ENCODE data around the gene OR10G8. TPM values are rescaled to one million over a fixed set of nuclear protein-coding genes. Genes with fewer than 3 reads are reported as not detected.

The OR10G8 gene
- total RNA-seq, 4 donors from 2014 or later = not detected

DNA sequence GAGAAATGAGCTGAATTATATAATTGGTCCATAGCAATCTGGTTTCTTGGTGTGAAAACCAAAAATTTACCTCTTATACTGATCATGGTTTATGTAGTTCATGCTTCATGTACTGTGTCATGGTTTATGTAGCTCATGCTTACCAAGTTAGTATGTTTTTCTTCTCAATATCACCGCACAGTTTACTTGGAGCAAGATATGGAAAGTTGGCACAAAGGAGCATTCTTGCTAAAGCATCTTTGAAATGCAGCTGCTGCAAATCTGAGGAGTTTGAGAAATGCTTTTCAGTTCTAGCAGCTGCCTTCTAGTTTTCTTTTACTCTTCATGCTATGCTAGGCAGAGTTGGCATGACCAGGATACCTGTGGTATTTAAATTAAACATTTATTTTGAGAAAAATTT is 10.1 kb downstream of the OR10G8 start:
- H3K4me1 ChIP-seq = no peaks in the 10 kb centered on the region
- H3K36me3 ChIP-seq = no peaks in the 10 kb centered on the region
- peaks cover 8% of the 10 kb centered on the region for H3K27me3 ChIP-seq
- no peak overlapping the region for H3K27ac ChIP-seq
- TF ChIP-seq, protein P1, sequence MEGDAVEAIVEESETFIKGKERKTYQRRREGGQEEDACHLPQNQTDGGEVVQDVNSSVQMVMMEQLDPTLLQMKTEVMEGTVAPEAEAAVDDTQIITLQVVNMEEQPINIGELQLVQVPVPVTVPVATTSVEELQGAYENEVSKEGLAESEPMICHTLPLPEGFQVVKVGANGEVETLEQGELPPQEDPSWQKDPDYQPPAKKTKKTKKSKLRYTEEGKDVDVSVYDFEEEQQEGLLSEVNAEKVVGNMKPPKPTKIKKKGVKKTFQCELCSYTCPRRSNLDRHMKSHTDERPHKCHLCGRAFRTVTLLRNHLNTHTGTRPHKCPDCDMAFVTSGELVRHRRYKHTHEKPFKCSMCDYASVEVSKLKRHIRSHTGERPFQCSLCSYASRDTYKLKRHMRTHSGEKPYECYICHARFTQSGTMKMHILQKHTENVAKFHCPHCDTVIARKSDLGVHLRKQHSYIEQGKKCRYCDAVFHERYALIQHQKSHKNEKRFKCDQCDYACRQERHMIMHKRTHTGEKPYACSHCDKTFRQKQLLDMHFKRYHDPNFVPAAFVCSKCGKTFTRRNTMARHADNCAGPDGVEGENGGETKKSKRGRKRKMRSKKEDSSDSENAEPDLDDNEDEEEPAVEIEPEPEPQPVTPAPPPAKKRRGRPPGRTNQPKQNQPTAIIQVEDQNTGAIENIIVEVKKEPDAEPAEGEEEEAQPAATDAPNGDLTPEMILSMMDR (IDR thresholded peaks at IDR 0.05) = no peak
- TF ChIP-seq POLR2AphosphoS5 (IDR thresholded peaks at IDR 0.05) (no peak), POLR2A (IDR thresholded peaks at IDR 0.05) (no peak), EP300 (IDR thresholded peaks at IDR 0.05) (no peak)
- no peak for DNase-seq (ENCODE audit: low spot score in 2 of 2)
- H3K9me3 ChIP-seq = no peaks in the 10 kb centered on the region
- WGBS = 59% methylated on average over 1 of the region's 1 CpG
- no peak overlapping the region for H3K4me3 ChIP-seq

DNA sequence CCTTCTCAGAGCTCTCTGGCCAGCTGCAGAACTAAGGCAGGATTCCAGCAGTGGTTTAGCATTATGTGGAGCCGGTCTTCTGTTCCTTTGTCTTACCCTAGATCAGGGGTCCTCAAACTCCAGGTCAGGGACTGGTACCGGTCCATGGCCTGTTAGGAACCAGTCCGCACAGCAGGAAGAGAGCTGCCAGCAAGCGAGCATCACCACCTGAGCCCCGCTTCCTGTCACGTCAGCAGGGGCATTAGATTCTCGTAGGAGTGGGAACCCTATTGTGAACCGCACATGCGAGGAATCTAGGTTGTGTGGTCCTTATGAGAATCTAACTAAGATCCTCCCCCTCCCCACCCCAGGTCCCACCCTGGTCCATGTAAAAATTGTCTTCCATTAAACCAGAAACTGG is 13.0 kb downstream of the OR10G8 start:
- no peak for DNase-seq (ENCODE audit: low spot score in 2 of 2)
- H3K27ac ChIP-seq = no peak overlapping the region
- no peak overlapping the region for H3K4me3 ChIP-seq
- H3K27me3 ChIP-seq = peaks cover 12% of the 10 kb centered on the region
- H3K36me3 ChIP-seq = no peaks in the 10 kb centered on the region
- H3K4me1 ChIP-seq = no peaks in the 10 kb centered on the region
- H3K9me3 ChIP-seq = no peaks in the 10 kb centered on the region
- TF ChIP-seq EP300 (IDR thresholded peaks at IDR 0.05) (no peak), POLR2AphosphoS5 (IDR thresholded peaks at IDR 0.05) (no peak), POLR2A (IDR thresholded peaks at IDR 0.05) (no peak)
- TF ChIP-seq, protein P1 (IDR thresholded peaks at IDR 0.05) = no peak
- 84% methylated on average over 9 of the region's 9 CpGs for WGBS

DNA sequence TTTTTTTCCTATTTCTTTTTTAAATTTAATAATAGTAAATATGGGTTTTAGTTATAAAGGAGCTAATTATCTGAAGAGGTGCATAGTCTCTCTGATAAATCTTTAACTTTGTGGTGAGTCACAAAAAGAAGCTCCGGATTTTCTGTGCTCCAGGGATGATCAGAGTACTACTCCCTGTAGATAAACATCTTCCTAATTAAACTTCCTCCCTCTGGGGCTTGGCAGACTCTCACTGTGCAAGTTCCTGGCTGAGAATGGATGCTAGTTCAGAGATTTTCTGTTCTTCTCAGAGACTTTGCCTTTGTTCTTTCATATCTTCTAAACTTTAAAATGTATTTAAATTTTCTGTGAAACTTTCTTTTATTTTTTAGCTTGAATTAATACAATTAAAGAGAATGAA is 14.7 kb downstream of the OR10G8 start, which contains the start of gene OR10G7:
OR10G7 (minus strand) TSS at position 72 of the 400 bp plus-strand sequence. CDS start 2,324 bp downstream, outside the sequence.
- DNase-seq (ENCODE audit: low spot score in 2 of 2) = no peak
- Histone ChIP-seq H3K36me3 (no peaks in the 10 kb centered on the region), H3K4me1 (no peaks in the 10 kb centered on the region), H3K27me3 (peaks cover 12% of the 10 kb centered on the region), H3K27ac (no peak within 1 kb of the TSS), H3K4me3 (no peak within 1 kb of the TSS), H3K9me3 (no peaks in the 10 kb centered on the region)
- TF ChIP-seq POLR2AphosphoS5 (IDR thresholded peaks at IDR 0.05) = no peak
- TF ChIP-seq, protein P1 (IDR thresholded peaks at IDR 0.05) = no peak
- no peak for TF ChIP-seq POLR2A (IDR thresholded peaks at IDR 0.05)
- no peak for TF ChIP-seq EP300 (IDR thresholded peaks at IDR 0.05)
- WGBS = 5% methylated on average over 1 of the region's 1 CpG

DNA sequence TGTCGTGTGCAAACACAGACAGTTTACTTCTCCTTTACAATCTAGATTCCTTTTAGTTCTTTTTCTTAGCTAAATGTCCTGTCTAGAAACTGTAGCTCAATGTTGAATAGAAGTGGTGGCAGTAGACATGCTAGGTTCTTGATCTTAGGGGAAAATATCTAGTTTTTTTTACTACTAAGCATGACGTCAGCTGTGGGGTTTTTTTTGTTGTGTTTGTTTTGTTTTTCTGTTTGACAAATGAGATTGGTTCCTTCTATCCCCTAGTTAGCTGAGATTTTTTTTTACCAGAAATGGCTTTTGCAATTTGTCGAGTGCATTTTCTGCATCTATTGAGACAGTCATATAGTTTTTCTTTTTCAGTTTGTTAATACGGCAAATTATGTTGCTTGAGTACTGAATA is 16.8 kb downstream of the OR10G8 start:
- Histone ChIP-seq H3K4me3 (no peak overlapping the region), H3K27ac (no peak overlapping the region), H3K4me1 (no peaks in the 10 kb centered on the region), H3K36me3 (no peaks in the 10 kb centered on the region), H3K27me3 (peaks cover 12% of the 10 kb centered on the region), H3K9me3 (no peaks in the 10 kb centered on the region)
- 85% methylated on average over 4 of the region's 4 CpGs for WGBS
- DNase-seq (ENCODE audit: low spot score in 2 of 2) = no peak
- TF ChIP-seq EP300 (IDR thresholded peaks at IDR 0.05) = no peak

DNA sequence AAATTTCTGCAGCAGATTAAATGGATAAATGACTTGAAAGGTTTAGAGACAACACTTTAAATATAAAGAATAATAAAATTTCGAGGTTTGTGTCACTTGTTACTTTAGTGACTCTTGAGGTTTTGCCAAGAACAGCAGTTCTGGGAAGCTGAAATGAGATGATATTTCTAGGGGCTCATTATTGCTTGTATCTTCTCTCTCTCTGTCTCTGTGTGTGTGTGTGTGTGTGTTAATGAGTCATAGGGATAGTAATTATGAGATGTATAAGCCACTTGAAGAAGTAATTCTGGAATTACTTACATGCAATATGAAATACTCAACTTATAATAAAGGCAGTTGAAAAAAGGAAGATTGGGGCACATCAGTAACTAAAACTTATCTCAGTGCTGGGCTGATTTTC is 24.1 kb downstream of the OR10G8 start:
- Histone ChIP-seq H3K4me1 (no peaks in the 10 kb centered on the region), H3K9me3 (no peaks in the 10 kb centered on the region), H3K4me3 (no peak overlapping the region), H3K27ac (no peak overlapping the region), H3K27me3 (no peaks in the 10 kb centered on the region), H3K36me3 (no peaks in the 10 kb centered on the region)
- 31% methylated on average over 1 of the region's 1 CpG for WGBS
- DNase-seq (ENCODE audit: low spot score in 2 of 2) = no peak
- TF ChIP-seq, protein P1 (IDR thresholded peaks at IDR 0.05) = no peak
- TF ChIP-seq POLR2A (IDR thresholded peaks at IDR 0.05) = no peak
- no peak for TF ChIP-seq EP300 (IDR thresholded peaks at IDR 0.05)
- no peak for TF ChIP-seq POLR2AphosphoS5 (IDR thresholded peaks at IDR 0.05)

DNA sequence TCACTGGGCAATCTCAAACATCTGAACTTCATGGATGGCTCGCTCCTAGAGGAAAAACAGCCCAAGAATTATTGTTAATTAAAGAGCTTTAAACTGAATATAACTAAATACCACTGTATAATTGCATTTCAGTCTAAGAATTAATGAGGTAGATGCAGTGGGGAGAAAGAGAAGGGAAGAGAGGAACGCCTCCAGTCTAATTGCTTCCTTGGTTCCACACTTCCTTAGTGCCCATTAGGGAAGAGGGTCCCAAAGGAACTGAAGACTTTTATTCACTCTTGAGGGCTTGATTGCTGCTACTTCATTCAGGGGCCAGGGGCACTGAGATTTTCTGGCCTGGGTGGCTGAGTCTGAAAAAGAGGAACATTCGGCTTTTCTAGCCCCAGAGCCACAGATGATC is 26.4 kb downstream of the OR10G8 start:
- WGBS = 86% methylated on average over 3 of the region's 3 CpGs
- Histone ChIP-seq H3K36me3 (no peaks in the 10 kb centered on the region), H3K27me3 (no peaks in the 10 kb centered on the region), H3K27ac (no peak overlapping the region), H3K4me3 (no peak overlapping the region), H3K9me3 (no peaks in the 10 kb centered on the region), H3K4me1 (no peaks in the 10 kb centered on the region)
- TF ChIP-seq POLR2AphosphoS5 (IDR thresholded peaks at IDR 0.05) (no peak), POLR2A (IDR thresholded peaks at IDR 0.05) (no peak)
- TF ChIP-seq, protein P1 (IDR thresholded peaks at IDR 0.05) = no peak
- no peak for DNase-seq (ENCODE audit: low spot score in 2 of 2)
